ENCODE data around the gene SHC3.

- TF ChIP-seq CTCF (IDR thresholded peaks at IDR 0.05) = no peak
- TF ChIP-seq POLR2A (IDR thresholded peaks at IDR 0.05) = no peak
- TF ChIP-seq POLR2AphosphoS5 (IDR thresholded peaks at IDR 0.05) = no peak
These were observed 16.0 kb upstream of the SHC3 start for GRCh38 chr9:89194421-89195130.

All from stomach (tissue), 4 donors.